GM08714 (cell line): Measurements from ENCODE around the gene C17orf114.

Source experiments
- H3K4me3 ChIP-seq: fragments of 200-500 bp; sonication (Bioruptor generic); 2 replicates; pipeline ENCODE4 v1.5.1; 2014; ENCODE audit warnings: mild to moderate bottlenecking, low read length, inconsistent platforms
- ZNF274 ChIP-seq: IDR thresholded peaks from 2 replicates; pipeline ENCODE4 v1.6.1; 2012; ENCODE audit warnings: mild to moderate bottlenecking, low read depth, low read length

C17orf114 gene

DNA sequence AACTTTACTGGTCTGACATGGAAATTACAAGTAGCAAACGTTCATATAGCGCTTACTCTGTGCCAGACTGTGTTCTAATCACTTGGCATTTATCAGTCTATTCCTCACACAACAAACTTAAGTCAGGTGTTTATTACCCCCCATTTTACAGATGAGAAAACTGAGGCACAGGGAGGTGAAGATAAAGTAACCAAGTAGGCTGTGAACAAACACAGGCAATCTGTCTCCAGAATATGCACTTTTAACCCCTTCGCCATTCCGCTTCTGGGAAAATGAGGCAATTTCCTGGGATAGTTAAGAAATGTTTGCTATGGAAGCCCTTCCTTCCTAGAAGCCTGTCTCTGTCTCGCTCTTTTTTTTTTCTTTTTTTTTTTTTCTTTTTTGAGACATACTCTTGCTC lies 50.2 kb downstream of the C17orf114 start:
- no peak for TF ChIP-seq ZNF274
- H3K4me3 ChIP-seq: no peak overlapping the region
